Stimulated activated CD8-positive, alpha-beta memory T cell treated with anti-CD3 and anti-CD28 coated beads, Interleukin-15, amount 100 ng/mL, for 4 hours (primary cell): ENCODE data around the gene SNCG.

ENCODE experiments used
- DNase-seq, 2 donors: peaks; one replicate each; pipeline ENCODE4 v3.0.0-alpha.2; 2020; ENCODE audit warnings: low read depth in 2 of 2

The SNCG gene

DNA sequence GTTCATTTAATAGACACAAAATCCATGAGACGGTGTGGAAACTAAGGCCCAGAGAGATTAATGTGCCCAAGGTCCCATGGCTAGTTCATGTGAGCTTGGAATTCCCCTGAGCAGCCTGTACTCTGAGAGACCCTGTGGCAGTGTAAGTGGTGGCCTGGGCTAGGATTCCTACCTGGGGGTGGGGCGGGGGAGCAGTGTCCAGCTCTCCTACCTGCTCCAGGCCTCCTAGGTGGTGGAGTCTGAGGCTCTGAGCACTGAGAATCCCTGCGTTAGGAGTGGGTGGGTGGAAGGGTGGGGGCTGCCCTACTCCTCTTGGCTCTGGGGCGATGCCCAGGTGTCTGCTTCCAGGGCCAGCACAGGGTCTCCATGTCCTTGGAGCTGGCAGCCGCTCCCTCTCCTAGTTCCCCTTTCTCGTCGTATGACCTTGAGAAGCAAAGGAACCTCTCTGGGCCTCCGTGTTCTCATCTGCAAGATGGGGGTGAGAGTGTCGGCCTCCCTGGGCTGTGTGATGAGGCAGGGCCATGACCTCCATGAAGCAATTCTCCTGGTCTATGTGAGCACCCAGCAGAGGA lies 2.5 kb downstream of the SNCG start:
- DNase-seq = no peak

DNA sequence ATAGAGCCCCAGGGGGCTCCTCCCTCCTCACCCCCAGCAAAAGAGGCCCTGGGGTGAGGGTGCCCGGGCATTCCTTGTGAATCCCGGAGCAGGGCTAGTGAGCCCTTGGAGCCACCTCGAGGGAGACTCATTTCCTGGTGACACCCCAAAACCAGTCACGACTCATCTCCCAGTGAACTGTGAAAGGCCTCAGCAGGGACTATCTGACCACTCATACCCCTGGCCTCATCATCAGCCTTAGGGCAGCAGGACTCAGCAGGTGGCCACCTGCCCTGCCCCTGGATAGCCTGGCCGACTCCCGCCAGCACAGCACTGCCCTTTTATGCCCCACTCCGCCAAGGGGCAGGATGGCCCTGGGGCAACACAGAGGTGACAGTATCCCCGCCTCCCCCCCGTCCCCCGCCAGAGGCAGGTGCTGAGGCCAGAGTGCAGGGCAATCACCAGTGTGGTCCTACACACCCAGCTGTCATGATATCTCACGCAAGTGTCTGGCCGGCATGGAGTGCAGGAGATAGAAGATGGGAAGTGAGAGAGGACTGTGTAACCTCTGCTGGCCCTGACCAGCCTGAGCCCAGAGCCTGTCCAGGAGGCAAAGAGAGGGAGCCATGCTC lies 3.2 kb downstream of the SNCG start:
- DNase-seq = no peak

DNA sequence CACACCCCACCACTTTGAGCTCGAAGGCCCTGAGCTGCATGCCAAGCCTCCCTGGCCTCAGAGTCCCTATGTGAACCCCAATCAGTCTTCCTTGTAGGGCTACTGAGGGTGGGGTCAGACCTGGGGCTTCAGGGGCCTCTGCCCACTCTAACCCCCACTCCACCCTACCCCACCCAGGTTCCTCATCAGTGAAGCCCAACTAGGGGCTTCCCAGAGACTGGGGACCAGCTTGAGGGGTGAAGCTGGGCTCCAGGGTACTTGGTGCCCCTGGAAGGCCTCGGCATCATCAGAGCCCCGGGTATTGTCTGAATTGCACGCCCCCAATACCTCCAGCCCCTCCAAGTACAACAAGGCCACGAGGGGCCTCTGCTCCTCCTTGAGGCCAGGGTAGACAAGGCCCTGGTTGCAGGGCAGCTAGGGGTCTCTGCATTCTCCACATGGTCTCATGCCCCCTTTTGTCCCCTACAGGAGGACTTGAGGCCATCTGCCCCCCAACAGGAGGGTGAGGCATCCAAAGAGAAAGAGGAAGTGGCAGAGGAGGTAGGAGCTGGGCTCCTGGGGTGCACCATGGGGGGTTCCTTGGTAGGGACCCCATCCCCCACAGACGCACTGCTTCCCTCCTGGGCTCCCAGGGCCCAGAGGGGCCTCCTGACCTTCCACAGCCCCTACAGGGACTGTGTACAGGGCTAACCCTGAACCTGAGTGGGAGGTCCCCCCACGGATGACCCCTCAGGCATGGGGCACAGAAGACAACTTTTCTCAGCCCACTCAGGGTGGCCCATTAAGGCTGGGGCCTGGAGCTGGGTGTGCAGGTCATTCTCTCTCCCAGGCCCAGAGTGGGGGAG lies 4.0 kb downstream of the SNCG start:
- DNase-seq = no peak

DNA sequence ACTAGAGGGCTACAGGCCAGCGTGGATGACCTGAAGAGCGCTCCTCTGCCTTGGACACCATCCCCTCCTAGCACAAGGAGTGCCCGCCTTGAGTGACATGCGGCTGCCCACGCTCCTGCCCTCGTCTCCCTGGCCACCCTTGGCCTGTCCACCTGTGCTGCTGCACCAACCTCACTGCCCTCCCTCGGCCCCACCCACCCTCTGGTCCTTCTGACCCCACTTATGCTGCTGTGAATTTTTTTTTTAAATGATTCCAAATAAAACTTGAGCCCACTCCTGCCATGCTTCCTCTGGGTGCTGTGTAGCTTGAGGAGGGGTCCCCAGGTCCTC lies 4.5 kb downstream of the SNCG start:
- no peak for DNase-seq

DNA sequence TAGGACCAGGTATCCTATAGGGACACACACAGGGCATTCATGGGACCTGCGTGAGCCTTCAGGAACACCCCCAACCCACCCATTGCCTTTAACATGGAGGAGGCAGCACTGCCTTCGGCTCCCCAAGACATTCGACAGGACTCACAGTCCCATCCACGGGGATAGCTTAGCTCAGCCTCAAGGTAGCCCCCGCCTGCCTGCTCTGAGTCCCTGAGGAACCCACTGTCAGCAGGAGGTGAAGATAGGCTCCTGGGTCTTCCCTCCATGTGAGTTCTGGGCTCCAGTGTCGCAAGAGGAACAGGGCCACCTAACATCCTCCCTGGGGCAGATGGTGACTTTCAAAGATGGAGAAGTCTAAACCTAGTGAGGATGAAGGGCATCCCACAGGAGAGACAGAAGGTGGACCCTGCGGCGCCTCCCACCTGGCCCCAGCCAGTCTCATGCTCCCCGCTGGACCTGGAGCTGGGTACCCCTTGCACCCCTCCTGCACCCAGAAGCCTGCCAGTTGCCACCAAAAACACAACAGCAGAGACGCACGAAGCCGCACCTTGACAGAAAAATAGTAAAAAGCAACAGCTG lies 5.0 kb downstream of the SNCG start:
- no peak for DNase-seq

DNA sequence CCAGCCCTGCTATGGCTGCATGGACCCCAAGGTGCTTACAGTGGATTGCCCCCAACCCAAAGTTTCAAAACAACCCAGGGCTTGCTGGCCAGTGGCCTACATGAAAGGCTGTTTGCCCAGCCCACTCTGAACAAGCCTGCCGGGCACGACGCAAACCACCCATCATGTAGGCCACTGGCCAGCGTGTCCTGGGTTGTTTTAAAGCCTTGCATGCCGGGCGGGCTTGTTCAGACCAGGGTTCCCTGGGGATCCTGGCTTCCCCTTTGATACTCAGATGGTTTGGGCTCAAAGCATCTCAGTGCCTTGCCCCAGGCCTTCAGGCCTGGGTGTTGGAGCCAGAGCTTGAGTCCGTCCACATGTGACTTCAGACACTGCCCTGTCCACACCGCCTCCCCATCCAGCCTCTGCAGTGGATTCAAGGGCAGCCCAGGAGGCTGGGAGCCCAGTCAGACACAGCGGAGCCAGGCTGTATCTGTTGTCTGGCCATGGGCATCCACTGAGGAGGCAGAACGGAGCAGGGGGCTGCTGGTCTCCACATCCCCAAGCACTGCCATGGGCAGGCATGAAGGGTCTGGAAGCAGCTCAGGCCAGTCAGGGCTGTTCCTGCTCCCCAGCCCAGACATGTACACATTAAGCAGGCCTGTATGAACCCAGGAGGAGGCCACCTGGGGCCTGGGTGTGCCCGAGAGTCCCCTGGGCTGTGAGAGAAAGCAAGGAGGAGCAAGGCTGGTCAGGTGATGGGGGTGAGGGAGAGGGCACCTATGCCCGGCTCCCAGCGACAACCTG lies 5.9 kb downstream of the SNCG start:
- no peak for DNase-seq

DNA sequence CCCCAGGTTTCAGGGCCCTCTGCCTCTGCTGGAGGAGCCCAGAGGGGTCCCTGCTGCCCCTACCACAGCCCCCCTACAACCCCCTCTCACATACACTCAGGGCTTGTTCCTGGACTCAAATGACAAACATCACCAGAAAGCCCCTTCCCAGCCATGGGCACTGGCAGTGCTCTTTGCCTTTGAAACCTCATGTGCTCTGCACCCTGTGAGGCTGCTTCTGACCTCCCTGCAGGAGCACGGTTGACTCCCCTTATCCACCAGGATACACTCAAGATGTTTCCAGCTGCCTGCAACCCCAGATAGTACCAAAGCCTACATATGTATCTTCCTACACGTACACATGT lies 6.4 kb downstream of the SNCG start:
- DNase-seq = no peak

DNA sequence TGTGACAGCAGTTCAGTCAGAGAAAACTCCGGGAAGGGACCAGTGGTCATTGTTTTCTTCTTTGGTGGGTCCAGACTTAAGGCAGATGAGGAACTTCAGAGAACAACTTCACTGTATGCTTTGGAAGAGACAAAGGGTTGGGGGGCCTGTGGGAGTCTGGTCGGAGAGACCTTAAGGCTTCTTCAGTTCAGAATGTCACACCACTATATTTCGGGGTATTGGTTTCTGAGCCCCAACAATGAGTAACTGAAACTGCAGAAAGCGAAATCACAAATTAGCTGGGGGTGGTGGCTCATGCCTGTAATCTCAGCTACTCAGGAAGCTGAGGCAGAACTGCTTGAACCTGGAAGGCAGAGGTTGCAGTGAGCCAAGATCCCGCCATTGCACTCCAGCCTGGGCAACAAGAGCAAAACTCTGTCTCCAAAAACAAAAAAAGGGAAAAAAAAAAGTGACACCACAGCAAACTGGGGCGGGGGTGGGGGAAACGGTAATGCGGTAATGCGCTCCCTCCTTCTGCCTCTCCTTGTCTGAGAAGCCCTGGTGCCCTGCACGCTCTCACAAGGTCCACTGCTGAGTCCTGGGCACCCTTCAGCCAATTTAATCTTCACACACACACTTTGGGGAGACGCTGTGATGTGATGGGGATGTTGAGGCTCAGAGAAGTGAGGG lies 7.7 kb downstream of the SNCG start:
- DNase-seq = no peak

DNA sequence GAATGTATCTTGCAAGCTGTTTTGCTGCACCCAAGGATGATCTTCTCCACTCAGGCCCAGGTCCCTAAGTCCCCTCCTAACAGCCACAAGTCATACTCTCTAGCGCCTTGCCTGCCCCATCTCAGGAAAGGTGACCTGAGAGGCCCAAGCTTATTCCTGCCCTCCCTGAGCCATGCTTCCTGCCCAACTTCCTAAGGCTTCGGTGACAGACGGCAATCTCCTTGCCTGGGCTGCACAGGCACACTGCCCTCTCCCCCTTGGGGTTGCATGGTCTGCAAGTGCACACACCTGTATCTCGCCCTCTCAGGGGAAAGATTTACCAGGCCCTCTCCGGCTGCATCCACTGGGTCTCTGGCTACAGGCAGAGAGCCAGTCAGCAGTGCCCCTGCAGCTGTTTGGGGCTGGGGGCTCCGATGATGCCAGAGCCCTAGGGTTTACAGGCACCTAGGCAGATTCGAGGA lies 9.1 kb downstream of the SNCG start:
- DNase-seq = no peak

DNA sequence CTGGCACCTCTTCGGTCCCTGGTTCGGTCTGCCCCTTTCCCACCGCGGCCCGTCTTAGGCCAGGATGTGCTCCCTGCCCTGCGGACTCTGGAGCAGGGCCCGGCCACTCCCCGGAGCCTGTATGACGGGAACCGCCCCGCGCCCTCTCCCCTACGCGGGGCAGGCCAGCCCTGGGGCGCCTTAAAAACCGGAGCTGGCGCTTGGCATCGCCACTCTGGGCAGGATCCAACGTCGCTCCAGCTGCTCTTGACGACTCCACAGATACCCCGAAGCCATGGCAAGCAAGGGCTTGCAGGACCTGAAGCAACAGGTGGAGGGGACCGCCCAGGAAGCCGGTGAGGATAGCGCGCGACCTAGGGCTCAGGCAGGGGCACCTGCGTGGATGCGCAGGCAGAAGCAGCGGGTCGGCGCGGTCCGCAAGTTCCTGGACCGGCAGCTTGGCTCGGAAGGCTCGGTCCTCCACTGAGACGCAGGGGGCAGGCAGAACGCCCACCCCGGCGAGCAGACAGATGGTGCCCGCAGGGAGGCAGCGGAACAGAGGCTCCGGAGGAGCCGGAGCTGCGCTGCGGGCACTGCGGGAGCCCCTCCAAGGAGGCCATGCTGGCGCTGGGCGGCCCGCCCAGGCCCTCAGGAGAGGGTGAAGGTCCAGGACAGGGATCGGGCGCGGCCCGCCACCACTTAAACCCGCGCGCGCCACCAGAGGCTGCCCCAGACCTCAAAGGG lies 10.0 kb downstream of the SNCG start, which contains the start of gene ADIRF:
ADIRF (plus strand) TSS at position 212 of the 723 bp plus-strand sequence; CDS start at position 275, 63 bp downstream.
- DNase-seq = no peak

DNA sequence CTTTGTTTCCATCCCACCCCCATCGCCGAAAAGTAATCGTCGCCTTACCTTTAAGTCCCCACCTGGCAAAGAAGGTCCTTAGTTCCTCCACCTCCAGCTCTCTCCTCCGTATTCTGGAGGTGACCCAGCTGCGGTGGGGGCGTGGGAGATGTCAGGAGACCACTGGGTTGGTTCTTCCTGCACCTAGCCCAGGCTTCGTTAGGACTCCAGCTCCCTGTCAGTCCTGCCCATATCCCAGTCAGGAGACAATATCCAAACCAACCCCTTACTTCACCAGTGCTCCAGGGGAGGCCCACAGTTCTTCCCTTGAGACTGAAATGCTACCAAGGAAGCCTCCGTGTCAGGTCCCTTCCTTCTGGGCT lies 10.6 kb downstream of the SNCG start:
- DNase-seq = no peak

DNA sequence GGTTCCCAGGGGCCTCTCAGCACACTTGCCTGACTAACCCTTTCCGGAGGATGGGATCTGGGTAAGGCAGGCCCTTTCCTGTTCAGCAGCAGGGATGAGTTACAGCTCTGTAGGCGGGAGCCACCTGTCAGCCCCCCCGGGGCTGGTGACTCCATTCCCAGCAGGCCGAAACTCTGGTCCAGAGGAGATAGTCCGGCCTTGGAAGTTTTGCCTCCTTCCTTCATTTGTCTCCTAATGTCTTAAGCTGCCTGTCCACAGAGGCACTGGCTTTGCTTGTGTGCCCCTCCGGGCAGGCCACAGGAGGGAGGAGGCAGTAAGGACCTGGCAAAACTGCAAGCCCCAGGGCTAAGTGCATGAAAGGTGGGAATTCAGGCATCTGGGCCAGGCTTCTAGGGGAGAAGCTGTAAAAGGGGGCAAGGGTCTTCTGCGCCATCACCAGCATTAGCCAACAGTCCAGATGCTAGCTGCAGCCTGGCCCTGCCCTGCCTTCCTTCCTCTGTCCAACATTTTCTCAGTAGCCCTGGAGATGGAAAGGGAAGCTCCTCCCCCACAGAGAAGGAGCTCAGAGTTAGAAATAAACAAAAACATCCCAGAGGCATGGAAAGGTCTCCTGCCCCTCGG lies 11.1 kb downstream of the SNCG start:
- no peak for DNase-seq

DNA sequence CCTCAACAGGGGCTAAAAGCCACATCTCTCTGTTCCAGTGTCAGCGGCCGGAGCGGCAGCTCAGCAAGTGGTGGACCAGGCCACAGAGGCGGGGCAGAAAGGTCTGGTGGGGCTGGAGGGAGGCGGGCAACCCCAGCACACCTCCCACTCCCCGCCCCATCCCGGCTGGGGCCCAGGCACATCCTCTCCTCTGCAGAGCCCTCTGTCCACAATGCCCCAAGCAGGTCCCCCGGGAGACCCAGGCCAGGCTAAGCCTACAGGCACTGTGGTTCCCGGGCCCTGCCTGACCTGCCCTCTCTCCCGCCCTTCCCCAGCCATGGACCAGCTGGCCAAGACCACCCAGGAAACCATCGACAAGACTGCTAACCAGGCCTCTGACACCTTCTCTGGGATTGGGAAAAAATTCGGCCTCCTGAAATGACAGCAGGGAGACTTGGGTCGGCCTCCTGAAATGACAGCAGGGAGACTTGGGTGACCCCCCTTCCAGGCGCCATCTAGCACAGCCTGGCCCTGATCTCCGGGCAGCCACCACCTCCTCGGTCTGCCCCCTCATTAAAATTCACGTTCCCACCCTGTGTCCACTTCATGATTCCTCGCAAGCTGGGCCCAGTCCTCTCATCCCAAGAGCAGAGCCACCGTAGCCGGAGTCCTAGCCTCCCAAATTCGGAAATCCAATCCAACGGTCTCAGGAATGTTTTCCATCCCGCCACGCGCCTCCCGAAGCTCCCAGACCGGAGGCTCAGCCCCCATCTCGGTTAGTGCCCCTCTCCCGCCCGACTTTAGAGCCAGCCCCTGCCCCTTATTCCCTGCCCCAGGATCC lies 12.0 kb downstream of the SNCG start:
- DNase-seq = no peak

DNA sequence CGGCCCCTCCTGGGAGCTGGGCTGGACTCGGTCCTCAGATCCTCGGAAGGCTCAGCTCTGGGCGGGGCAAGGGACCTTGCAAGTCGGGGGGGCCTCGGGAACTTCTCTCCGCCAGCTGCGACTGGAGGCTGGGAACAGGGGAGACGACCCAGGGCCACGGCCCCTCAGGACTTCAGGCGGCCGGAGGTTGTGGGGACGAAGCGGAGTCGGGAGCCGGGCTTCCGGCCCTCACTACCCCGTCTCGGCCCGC lies 12.5 kb downstream of the SNCG start:
- DNase-seq = no peak

DNA sequence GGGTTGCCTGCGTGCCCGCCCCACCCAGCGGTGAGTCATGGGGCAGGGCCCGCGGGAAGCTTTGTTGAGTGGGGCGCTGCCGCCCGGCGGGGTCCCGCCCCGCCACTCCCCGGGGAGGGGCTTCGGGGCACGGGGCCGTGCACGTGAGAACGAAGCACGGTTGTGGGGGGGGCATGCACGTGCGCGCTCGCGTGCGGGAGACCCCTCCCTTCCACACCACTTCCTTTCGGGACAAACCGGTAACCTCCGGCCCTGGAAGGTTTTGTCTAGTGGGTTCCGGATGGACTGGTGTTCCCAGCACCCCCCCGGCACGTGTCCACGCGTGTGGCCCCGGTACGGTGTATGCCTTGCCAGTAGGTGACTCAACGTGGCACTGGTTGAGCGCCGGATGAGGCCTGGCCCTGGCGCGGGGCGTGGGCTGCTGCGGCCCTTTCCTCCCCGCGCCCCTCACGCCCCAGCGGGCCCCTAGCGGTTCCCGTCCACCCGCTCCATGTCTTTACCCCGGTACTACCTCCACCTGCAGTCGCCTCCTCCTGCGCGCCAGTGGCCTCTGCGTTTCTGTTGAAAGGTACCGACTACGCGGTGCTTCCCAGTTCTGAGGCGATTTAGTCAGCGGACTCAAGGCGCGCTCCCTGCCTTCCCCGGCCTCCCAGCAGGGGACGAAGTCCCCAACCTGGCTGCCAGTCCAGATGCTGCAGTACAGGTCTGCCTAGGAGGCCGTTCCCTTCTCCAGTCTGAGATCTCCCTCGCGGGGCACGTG lies 13.0 kb downstream of the SNCG start:
- peak; percentile 70 to 80 for DNase-seq

DNA sequence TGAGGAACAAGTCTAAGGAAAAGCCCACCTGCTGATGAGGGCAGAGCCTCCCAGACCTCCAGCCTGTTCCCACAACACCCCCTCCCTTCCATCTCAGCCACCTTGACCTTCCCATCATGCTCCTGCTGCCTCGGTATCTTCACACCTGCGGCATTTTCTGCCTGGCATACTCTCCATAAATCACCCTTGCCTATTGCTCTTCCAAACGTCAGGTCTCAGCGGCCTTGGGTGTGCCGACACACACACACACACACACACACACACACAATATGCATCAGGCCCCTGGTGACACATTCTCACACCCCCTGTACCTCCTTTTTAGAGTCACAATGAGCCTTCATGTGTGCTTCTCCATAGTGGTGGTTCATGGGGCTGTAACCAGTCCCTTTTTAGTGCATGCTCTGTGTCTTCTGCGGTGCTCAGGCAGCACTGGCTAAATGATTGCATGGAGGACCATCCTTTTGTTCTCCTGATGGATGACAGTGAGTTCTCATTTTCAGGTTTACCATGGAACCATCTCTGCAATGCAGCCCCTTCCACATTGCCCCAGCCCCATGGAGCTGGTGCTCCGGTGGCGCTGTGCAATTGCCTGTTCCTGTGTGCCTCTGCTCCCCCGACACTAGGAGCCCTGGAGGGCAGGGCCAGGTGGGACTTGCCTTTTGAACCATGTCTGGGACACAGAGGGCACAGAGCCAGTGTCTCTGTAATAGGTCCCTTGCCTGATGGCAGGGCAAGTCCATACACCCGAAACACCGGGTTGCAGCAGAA lies 14.4 kb downstream of the SNCG start:
- DNase-seq = no peak

DNA sequence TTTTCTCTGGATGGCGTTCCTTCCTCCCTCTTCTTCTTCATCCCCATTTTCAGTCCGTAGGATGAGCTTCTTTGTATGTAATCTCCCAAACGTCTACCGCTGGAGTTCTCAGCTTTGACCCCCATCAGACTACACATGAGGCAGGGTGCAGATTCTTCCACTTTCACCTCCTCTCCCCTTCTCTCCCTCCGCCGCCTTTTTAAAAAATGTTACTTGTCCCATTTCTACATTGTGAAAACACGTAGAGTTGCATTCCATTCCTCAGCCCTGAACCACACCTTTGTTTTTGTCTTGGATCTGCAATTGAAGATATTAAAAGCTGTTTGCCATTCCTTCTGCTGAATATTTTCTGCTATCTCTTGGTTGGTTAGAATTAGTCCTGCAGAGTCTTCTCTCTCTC lies 16.1 kb downstream of the SNCG start:
- DNase-seq = no peak

DNA sequence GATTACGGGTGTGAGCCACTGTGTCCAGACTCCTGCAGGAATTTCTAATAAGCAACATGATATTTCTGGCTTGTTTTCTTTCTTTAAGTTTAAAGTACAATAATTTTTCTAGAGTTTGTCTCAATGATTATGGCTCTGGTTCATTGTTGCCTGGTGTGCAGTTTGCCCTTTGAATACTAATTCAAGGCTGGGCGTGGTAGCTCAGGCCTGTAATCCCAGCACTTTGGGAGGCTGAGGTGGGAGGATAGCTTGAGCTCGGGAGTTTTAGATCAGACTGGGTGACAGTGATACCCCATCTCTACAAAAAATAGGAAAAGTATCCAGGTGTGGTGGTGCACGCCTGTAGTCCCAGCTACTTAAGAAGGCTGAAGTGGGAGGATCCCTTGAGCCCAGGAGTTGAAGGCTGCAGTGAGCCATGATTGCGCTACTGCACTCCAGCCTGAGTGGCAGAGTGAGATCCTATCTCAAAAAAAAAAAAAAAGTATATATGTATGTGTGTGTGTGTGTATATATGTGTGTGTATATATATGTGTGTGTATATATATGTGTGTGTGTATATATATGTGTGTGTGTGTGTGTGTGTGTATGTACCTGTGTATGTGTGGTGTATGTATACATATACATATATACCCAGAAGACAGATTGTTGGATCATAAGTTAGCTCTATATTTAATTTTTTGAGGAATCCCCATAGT lies 18.1 kb downstream of the SNCG start:
- DNase-seq = no peak
